Lung (tissue), 12 donors: ENCODE measurements around the gene STK4. TPM values are rescaled to one million over a fixed set of nuclear protein-coding genes. Genes with fewer than 3 reads are reported as not detected.

Experiments
- ATAC-seq: fragments of 200-7000 bp; cut with Tn5 transposase; one replicate; pipeline ENCODE4 v1.9.1; 2020; ENCODE audit warnings: moderate number of reproducible peaks; ENCODE audit not compliant: insufficient read depth, low FRiP score
- DNase-seq, 3 donors: peaks; one replicate each; pipeline ENCODE4 v3.0.0-alpha.2; 2013 to 2017
- H3K27ac ChIP-seq, 2 donors: one replicate each; pipeline ENCODE4 v1.5.1; 2013; ENCODE audit warnings: mild to moderate bottlenecking in 2 of 2, moderate library complexity in 2 of 2, control low read depth in 1 of 2, inconsistent platforms in 1 of 2, low read depth in 1 of 2, low read length in 1 of 2
- H3K27me3 ChIP-seq, 3 donors: one replicate each; pipeline ENCODE4 v1.5.1; 2013; ENCODE audit warnings: low read length in 2 of 3; ENCODE audit not compliant: control insufficient read depth in 3 of 3, insufficient read depth in 3 of 3
- H3K36me3 ChIP-seq, 4 donors: one replicate each; pipeline ENCODE4 v1.5.1; 2013; ENCODE audit warnings: low read length in 4 of 4, mild to moderate bottlenecking in 1 of 4, moderate library complexity in 1 of 4; ENCODE audit not compliant: control insufficient read depth in 4 of 4, insufficient read depth in 4 of 4
- H3K4me1 ChIP-seq, 5 donors: one replicate each; pipeline ENCODE4 v1.5.1; 2013; ENCODE audit warnings: low read length in 5 of 5, mild to moderate bottlenecking in 2 of 5, moderate library complexity in 1 of 5; ENCODE audit not compliant: control insufficient read depth in 5 of 5, insufficient read depth in 5 of 5
- H3K4me3 ChIP-seq: one replicate; pipeline ENCODE4 v1.5.1; 2013; ENCODE audit warnings: mild to moderate bottlenecking, control low read depth, moderate library complexity
- H3K9ac ChIP-seq, 2 donors: one replicate each; pipeline ENCODE4 v1.5.1; 2013; ENCODE audit warnings: low read length in 2 of 2, control low read depth in 1 of 2; ENCODE audit not compliant: insufficient read depth in 1 of 2
- H3K9me3 ChIP-seq, 4 donors: one replicate each; pipeline ENCODE4 v1.5.1; 2013; ENCODE audit warnings: low read length in 3 of 4, mild to moderate bottlenecking in 1 of 4, moderate library complexity in 1 of 4; ENCODE audit not compliant: control insufficient read depth in 4 of 4, insufficient read depth in 3 of 4
- CTCF ChIP-seq: IDR thresholded peaks from 2 replicates; pipeline ENCODE4 v1.5.1; 2012; ENCODE audit warnings: mild to moderate bottlenecking; ENCODE audit errors: control extremely low read depth, extremely low read depth
- WGBS, 2 donors: extraction: QIAGEN DNeasy Blood & Tissue Kit; methylation state at CpG; one replicate each; pipeline ENCODE4 v1.1.7; 2013; 5-methylcytosine and 5-hydroxymethylcytosine counted together
- polyA plus RNA-seq, 2 donors: library from polyadenylated mRNA; stranded (reverse); fragments of 200-250 nt; gene quantifications; one replicate each; pipeline ENCODE4 v1.2.1, GENCODE V29; 2013
- total RNA-seq, 2 donors: library from RNA; depleted of rRNA in 1 of 2; stranded (reverse); fragments of >200 nt in 1 of 2; gene quantifications; one replicate each; pipeline ENCODE4 v1.2.1, GENCODE V29; 2014 to 2021
- donor health status: control.
- donor health status: control.
- donor health status: Bipolar disorder and iron deficiency.
- donor health status: healthy.
- donor health status: DM: yes; HTN: yes; CAD: no.

Gene STK4
- total and polyA plus RNA-seq, 4 donors = 11.8 to 70.9 (median 28.1) TPM

DNA sequence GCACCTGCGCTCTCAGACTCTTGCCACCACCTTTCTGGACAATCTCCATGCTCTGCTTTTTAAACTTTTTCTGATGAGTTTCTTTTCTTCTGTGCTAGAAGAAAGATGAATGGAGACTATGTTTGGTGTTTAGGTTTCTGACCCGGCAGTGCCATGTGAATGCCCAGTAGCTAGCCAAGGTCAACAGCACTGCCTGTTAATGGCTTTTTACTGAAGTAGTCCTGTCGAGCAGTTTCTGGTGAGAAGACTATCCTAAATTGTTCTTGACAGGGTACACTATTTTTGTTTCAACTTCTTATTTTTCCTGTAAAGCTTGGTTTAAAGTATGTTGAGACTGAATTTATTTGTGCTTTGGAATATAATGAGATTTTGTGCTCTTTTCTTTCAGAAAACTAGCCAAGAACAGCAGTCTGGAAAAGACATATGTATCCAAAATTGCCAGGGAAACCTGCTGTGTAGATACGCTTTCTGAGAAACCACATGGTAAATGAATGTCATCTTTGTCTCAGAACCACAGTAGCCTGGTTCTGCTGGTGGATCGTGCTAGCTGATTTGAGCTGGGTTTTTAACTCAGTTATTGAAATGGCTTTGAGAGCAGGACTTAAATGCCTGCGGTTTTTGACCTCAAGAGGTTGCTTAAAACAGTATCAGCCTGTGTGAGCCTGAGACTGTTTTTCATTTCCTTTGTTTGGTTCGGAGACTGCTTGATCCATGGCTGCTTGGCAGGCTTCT is 86.6 kb downstream of the STK4 start:
- WGBS, 2 donors = 51 to 70% methylated on average over 7 of the region's 7 CpGs
- Histone ChIP-seq H3K4me3 (no peak overlapping the region), H3K27me3 (no peaks in the 10 kb centered on the region), H3K4me1 (peaks cover 0 to 16% (median 5%) of the 10 kb centered on the region in 5 donors), H3K9me3 (no peaks in the 10 kb centered on the region), H3K27ac (peak overlapping the region in 1 of 2 donors; percentile 52), H3K9ac (no peak overlapping the region), H3K36me3 (peaks cover 3 to 12% (median 9%) of the 10 kb centered on the region in 4 donors)
- ATAC-seq (no peak), DNase-seq (peak in 1 of 3 donors; percentile 13)
- no peak for TF ChIP-seq CTCF

DNA sequence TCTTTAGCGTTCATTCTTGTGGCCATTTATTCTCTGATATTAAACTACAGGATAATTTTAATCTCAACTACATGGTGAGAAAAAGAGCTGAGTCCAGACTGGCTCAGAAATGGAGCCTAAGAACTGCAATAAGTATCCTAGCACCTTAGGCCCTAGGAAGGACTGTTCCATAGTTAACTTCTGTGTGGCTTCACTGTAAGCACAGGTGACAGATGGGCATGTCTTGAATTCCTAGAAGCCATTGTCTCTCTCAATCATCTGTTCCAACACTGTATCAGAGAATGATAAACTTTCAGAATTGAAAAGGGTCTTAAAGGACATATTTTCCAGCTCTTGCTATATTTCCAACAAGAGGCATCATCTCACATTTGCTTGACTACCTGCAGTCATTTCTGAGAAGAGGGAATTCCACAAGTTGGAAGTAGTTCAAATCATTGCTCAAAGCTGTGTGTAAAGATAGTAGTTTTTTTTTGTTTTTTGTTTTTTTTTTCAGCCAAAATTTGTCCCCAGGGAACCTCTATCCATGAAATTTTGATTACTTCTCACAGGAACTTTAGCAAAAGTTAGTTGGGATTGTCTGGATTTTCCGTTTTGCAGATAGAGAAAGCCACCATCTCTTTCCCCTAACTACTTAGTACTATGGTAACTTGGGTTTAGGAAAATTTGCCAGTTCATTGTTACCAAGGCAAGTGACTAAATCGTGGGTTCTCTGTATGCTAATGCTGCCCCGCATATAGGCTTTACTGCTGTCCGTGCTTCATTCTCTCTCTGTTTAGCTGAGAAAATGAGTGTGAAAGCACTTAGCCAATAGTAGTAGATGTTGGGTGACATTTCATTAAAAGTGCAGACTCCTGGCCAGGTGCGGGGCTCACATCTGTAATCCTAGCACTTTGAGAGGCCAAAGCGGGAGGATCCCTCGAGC is 87.4 kb downstream of the STK4 start:
- H3K27ac ChIP-seq = peak overlapping the region in 1 of 2 donors; percentile 52

DNA sequence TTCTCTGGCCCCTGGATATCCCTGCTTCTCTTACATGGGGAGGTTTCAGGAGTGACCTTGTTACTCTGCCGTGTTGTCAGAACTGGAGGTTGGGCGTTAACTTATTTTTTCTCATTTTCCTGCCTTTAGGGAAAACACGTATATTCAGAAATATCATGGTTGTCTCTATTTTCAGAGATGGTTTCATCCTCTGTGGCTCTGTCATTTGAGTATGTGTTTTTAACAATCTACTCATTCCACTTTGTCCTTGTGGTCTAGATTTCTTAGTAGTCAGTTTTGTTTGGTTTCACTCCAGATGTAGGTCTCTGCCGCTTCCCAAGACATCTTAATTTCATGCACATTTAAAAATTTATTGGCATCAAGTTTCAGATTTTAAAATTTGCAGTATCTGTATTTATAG is 88.7 kb downstream of the STK4 start:
- Histone ChIP-seq H3K36me3 (peaks cover 3 to 12% (median 9%) of the 10 kb centered on the region in 4 donors), H3K4me3 (no peak overlapping the region), H3K27me3 (no peaks in the 10 kb centered on the region), H3K9ac (no peak overlapping the region), H3K27ac (no peak overlapping the region), H3K4me1 (peaks cover 0 to 10% (median 0%) of the 10 kb centered on the region in 5 donors), H3K9me3 (no peaks in the 10 kb centered on the region)
- DNase-seq = no peak
- ATAC-seq = no peak
- TF ChIP-seq CTCF = no peak
- WGBS, 2 donors = 93 to 96% methylated on average over 4 of the region's 4 CpGs

More for the DNA sequence above, 87.4 kb downstream of the STK4 start:
- Histone ChIP-seq H3K4me3 (no peak overlapping the region), H3K36me3 (peaks cover 3 to 12% (median 9%) of the 10 kb centered on the region in 4 donors), H3K4me1 (peaks cover 0 to 16% (median 5%) of the 10 kb centered on the region in 5 donors), H3K9me3 (no peaks in the 10 kb centered on the region), H3K9ac (no peak overlapping the region), H3K27me3 (no peaks in the 10 kb centered on the region)
- TF ChIP-seq CTCF = no peak
- DNase-seq (no peak), ATAC-seq (no peak)
- 85 to 91% methylated on average over 8 of the region's 8 CpGs for WGBS, 2 donors
